ENCODE results near the gene ABI3. TPM values are rescaled to one million over a fixed set of nuclear protein-coding genes. Genes with fewer than 3 reads are reported as not detected.

ABI3 gene
- total RNA-seq, 2 donors from 2014 or later, result 2.5 to 3.3 TPM

DNA sequence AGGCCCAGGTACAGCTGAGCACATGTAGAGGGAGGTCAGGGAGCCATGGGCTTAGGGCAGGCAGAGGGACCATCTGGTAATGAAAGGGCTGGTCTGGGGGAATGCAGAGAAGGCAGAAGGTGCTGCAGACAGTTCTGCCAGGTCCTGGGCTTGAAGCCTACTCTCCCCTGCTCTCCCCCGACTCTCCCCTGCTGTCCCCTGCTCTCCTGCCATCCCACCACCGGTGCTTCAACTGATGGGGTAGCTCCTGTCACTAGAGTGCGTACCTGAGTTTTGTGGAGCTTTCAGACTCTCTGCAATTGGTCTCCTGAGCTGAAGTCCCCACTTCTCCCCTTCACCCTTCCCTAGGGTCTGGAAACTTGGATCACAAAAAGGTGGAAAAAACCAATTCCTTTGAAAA lies 57.4 kb downstream of the ABI3 start:
- intact Hi-C loops (cut with DNase I), result no loop called here
- Histone ChIP-seq H3K27ac (no peak overlapping the region), H3K27me3 (no peaks in the 10 kb centered on the region), H3K36me3 (no peaks in the 10 kb centered on the region), H3K9ac (ENCODE audit: low read depth in 2 of 2, low read length in 2 of 2) (no peak overlapping the region), H3K9me3 (no peaks in the 10 kb centered on the region), H3K4me1 (no peaks in the 10 kb centered on the region), H3K4me3 (no peak overlapping the region)
- DNase-seq, result no peak
- no peak for TF ChIP-seq CTCF (IDR thresholded peaks at IDR 0.05)

- no peak overlapping the region for H3K4me3 ChIP-seq
- no peaks in the 10 kb centered on the region for H3K36me3 ChIP-seq
- intact Hi-C loops (cut with DNase I), result no loop called here
- H3K27ac ChIP-seq, result no peak overlapping the region
- H3K4me1 ChIP-seq, result no peaks in the 10 kb centered on the region
- DNase-seq, result no peak
- TF ChIP-seq CTCF (IDR thresholded peaks at IDR 0.05), result no peak
- H3K9ac ChIP-seq (ENCODE audit: low read depth in 2 of 2, low read length in 2 of 2), result no peak overlapping the region
- no peaks in the 10 kb centered on the region for H3K9me3 ChIP-seq
- no peaks in the 10 kb centered on the region for H3K27me3 ChIP-seq
These were observed 58.8 kb downstream of the ABI3 start for GRCh38 chr17:49269356-49269755.

Other genes starting within 250 kb of the ABI3 start
- gene GIP, start 242.1 kb upstream of the ABI3 start, total RNA-seq, result not detected
- gene IGF2BP1, start 213.3 kb upstream of the ABI3 start, total RNA-seq, result under 1 TPM in 1 of 2 donors, not detected in 1; 0.96 TPM
- gene B4GALNT2, start 77.9 kb upstream of the ABI3 start, total RNA-seq, result 10 to 100 TPM; 13.3 to 26.8 TPM
- gene GNGT2, start 133 bp upstream of the ABI3 start, total RNA-seq, result under 1 TPM; 0.56 to 0.94 TPM
- not detected for gene PHOSPHO1, start 20.1 kb downstream of the ABI3 start, total RNA-seq
- gene ZNF652, start 151.5 kb downstream of the ABI3 start, total RNA-seq, result 10 to 100 TPM; 38.1 to 62.5 TPM
- 100 to 1,000 TPM; 229 to 487 TPM for gene PHB1, start 204.2 kb downstream of the ABI3 start, total RNA-seq